ENCODE data around the gene CDH24. TPM values are rescaled to one million over a fixed set of nuclear protein-coding genes. Genes with fewer than 3 reads are reported as not detected.

The CDH24 gene
- total and polyA plus RNA-seq, 2 of the 8 experiments (the other 6 are each of a cell fraction or from before 2014, with no cell fraction given): 18.1 to 27.6 TPM

DNA sequence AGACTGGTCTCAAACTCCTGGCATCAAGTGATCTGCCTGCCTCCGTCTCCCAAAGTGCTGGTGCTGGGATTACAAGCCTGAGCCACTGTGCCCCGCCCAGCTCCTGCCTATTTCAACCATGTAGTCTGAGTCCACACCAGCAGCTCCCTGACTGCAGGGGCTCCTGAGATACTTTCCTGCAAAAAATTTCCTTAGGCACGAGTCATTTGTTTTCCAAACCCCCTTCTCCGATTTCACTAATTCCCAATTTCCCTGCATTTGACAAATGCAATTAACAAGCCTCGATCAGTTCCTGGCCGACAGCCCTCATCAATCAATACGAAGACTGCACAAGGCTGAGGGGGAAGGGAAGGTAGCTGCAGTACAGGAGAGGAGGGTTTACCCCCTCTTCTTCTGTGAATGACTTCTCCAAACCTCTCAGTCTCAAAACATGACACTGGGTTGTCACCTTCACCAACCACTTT, 32.7 kb downstream of the CDH24 start:
- Histone ChIP-seq H2AFZ (ENCODE audit: low read length) (no peak overlapping the region), H3K56ac (replicated peaks; ENCODE audit: insufficient read length, low read depth, low read length) (no peak overlapping the region), H3K4me2 (ENCODE audit: insufficient read depth in 1 of 2, low read depth in 2 of 2, low read length in 2 of 2) (no peak overlapping the region), H3K18ac (ENCODE audit: extremely low read depth, low read length) (no peak overlapping the region), H2BK5ac (ENCODE audit: low read depth, low read length) (no peak overlapping the region), H2BK20ac (ENCODE audit: low read length) (no peak overlapping the region), H4K20me1 (replicated peaks in 1 of 2; ENCODE audit: control insufficient read depth in 1 of 2, insufficient read depth in 2 of 2, low read length in 2 of 2) (peaks cover 2 to 6% of the 10 kb centered on the region in 2 experiments), H3K23ac (ENCODE audit: insufficient read length) (no peak overlapping the region), H3K23me2 (ENCODE audit: low read depth, low read length) (no peaks in the 10 kb centered on the region), H3K4me1 (replicated peaks in 1 of 4; ENCODE audit: control insufficient read depth in 3 of 4, insufficient read depth in 4 of 4, low read length in 3 of 4) (peaks cover 0 to 3% (median under 1%) of the 10 kb centered on the region in 4 experiments; a peak in 1 of 7 replicates), H3K79me2 (ENCODE audit: control insufficient read depth in 1 of 2, insufficient read depth in 2 of 2, low read length in 2 of 2) (peaks cover 0 to 11% of the 10 kb centered on the region in 2 experiments; a peak in 2 of 4 replicates), H3K27ac (ENCODE audit: low read depth, low read length) (no peak overlapping the region), H2BK15ac (ENCODE audit: low read length) (no peak overlapping the region), H3K14ac (ENCODE audit: insufficient read length) (no peak overlapping the region), H3K9me3 (ENCODE audit: insufficient read depth in 2 of 2, low read depth in 1 of 2, low read length in 1 of 2) (no peaks in the 10 kb centered on the region), H4K91ac (replicated peaks; ENCODE audit: insufficient read length, low read length) (no peak overlapping the region), H2BK120ac (replicated peaks; ENCODE audit: low read depth, low read length) (no peak overlapping the region), H4K8ac (ENCODE audit: extremely low read depth, insufficient read depth, low read length) (no peak overlapping the region), H3K79me1 (ENCODE audit: low read depth, low read length) (peaks cover 3% of the 10 kb centered on the region; the same call in 1 of the 2 replicates), H3K36me3 (ENCODE audit: control insufficient read depth in 2 of 4, insufficient read depth in 4 of 4, low read length in 3 of 4) (peaks cover 8 to 34% (median 20%) of the 10 kb centered on the region in 4 experiments; a peak in 7 of 8 replicates), H3K27me3 (replicated peaks in 1 of 4; ENCODE audit: control insufficient read depth in 3 of 4, extremely low read depth in 1 of 4, insufficient read depth in 3 of 4, low read length in 3 of 4) (no peaks in the 10 kb centered on the region), H2AK5ac (ENCODE audit: low read depth, low read length) (no peak overlapping the region), H3K4me3 (ENCODE audit: extremely low read depth in 1 of 4, insufficient read depth in 2 of 4, low read depth in 3 of 4, low read length in 4 of 4) (no peak overlapping the region), H3K9ac (replicated peaks in 1 of 4; ENCODE audit: extremely low read depth in 1 of 4, low read depth in 3 of 4, low read length in 3 of 4) (peak overlapping the region in 1 of 4 experiments; percentile 32; a peak in 1 of 7 replicates), H4K5ac (ENCODE audit: insufficient read length, low read depth, low read length) (no peak overlapping the region), H3K4ac (replicated peaks; ENCODE audit: insufficient read length, low read depth, low read length) (no peak overlapping the region), H2BK12ac (ENCODE audit: low read depth, low read length) (no peak overlapping the region)
- FAIRE-seq (no peak), DNase-seq (ENCODE audit: low read depth in 1 of 2, low spot score in 2 of 2) (no peak)
- POLR2A ChIA-PET (ENCODE audit: partially characterized antibody): interaction anchor here (0.9 to 11.2 kb wide), 10 partner anchors 7 to 67 kb away, joined by 3 to 99 read pairs (median 4); partner anchors contain the start of genes CDH24 and PSMB5
- WGBS, 2 experiments (ENCODE audit: extremely low coverage in 1 of 2, insufficient coverage in 1 of 2, insufficient read length in 1 of 2, insufficient replicate concordance in 2 of 2, low coverage in 1 of 2, low lambda C conversion rate in 2 of 2, missing lambda C conversion rate in 1 of 2): 82% methylated on average over 7 of the region's 7 CpGs; no CpG with 5 or more reads in 1 of the 2 experiments
- CTCF ChIA-PET (ENCODE audit: partially characterized antibody): interaction anchor here (1.3 to 11.9 kb wide), 11 partner anchors 12 to 94 kb away, joined by 3 to 103 read pairs (median 6); partner anchors contain the start of genes AJUBA and PSMB11
- no peak for TF ChIP-seq CBX5 (IDR thresholded peaks at IDR 0.05; ENCODE audit: low read depth, low read length)
- TF ChIP-seq RNF2 (IDR thresholded peaks at IDR 0.05; ENCODE audit: borderline replicate concordance, low read depth, low read length, missing control alignments, poor library complexity, severe bottlenecking): no peak
- TF ChIP-seq, protein P1, sequence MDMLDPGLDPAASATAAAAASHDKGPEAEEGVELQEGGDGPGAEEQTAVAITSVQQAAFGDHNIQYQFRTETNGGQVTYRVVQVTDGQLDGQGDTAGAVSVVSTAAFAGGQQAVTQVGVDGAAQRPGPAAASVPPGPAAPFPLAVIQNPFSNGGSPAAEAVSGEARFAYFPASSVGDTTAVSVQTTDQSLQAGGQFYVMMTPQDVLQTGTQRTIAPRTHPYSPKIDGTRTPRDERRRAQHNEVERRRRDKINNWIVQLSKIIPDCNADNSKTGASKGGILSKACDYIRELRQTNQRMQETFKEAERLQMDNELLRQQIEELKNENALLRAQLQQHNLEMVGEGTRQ (IDR thresholded peaks at IDR 0.05; ENCODE audit: low read length): no peak
- TF ChIP-seq BACH1 (IDR thresholded peaks at IDR 0.05; ENCODE audit: low read length): no peak

Measured in H1 (cell line).